KBM-7 (cell line): ENCODE measurements around the gene LPAR6.
"Not testable (repeated sequence)": the region's sequence is repeated elsewhere in the genome, so short reads cannot be mapped to it uniquely, and the experiment has no call there.

Experiments used
- DNase-seq: peaks from one replicate; pipeline ENCODE4 v3.0.0-alpha.2; 2015
- in situ Hi-C: fragments of 300-500 bp; cut with MboI; formaldehyde crosslinking; loops from 2 replicates; pipeline ENCODE4 v1.14.3; 2020; ENCODE audit warnings: low sequenced_read_pairs, low pct_unique_long_range_greater_than_20kb, mixed read lengths

LPAR6 gene

DNA sequence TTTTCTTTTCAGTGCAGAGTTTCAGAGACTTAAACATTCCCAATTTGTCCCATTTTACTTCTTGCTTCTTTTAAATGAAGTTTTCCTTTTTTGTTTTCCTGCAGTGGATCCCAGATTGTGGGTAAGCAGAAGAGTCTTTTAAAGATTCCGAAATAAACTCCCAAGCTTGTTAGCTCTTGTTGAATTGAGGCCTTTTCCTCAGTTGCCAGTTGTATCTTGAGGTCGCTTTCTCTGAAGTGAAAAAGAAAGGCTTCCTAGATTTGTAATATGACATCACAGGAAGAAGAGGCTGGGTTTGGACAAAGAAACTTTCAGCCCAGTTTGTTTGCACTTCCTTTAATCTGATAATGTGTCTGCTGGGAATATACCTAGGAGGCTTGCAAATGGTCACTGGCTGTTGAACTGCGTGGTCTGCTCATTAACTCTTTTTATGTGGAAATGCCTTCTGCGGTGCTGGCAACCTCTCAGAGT lies at the start of gene LPAR6:
Gene LPAR6 (minus strand): TSS at position 233 of the 471 bp plus-strand sequence. CDS start 690 bp downstream, outside the sequence.
- in situ Hi-C loops, result no loop called here
- DNase-seq, result peak; percentile 85

DNA sequence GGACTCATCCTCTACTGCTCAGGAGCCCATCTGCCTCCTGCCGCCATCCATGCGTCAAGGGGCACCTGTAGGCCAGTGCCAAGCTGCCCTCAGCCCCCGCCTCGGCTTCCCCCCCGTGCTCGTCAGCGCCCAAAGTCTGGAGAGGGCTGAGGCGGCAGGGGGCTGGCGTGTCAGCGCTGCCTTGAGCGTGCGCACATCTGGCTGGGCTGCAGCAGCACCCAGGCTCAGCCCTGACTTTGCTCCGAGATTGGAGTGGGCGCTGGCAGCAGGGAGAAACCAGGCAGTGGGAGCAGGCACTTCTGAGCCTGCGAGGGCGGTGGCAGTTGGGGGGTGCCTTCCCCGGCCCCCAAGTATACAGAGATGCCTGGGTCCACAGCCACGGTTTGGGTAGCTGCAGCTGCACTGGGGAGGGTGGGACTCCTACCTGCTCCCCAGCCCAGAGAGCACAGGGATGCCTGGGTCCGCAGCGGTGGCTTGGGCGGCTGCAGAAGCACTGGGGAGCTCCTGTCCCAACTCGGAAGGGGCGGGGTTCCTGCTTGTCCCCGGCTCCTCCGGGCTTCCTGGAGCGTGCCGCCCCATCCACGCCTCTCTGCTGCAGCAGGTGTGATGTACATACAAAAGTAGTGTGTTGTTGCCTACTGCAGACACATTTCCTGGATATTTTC lies 44.8 kb upstream of the LPAR6 start:
- DNase-seq, result no peak
- in situ Hi-C loops, result no loop called here

- DNase-seq, result no peak
- in situ Hi-C loops, result no loop called here
Observed at GRCh38 chr13:48456546-48456945, 43.6 kb upstream of the LPAR6 start.

GRCh38 chr13:48451196-48451595 lies 38.3 kb upstream of the LPAR6 start:
- in situ Hi-C loops, DNase-seq: not testable (repeated sequence)

DNA sequence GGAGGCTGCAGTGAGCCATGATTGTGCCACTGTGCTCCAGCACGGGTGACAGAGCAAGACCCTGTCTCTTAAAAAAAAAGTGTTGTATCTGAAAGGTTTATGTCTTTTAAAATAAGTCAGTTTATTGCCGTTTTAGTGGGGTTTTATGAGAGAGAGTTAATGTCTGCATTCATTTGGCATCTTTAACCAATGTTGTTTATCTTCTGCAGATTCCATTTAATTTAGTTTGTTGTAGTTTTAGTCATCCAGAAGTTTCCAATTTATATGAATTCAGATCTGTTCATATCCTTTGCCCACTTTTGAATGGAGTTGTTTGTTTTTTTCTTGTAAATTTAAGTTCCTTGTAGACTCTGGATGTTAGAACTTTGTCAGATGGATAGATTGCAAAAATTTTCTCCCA lies 36.7 kb upstream of the LPAR6 start:
- in situ Hi-C loops, result no loop called here
- DNase-seq, result no peak

GRCh38 chr13:48448959-48449614 lies 36.2 kb upstream of the LPAR6 start:
- in situ Hi-C loops, result no loop called here
- DNase-seq, result peak; percentile 50

GRCh38 chr13:48448285-48448958 lies 35.5 kb upstream of the LPAR6 start:
- in situ Hi-C loops, result no loop called here
- DNase-seq, result no peak

DNA sequence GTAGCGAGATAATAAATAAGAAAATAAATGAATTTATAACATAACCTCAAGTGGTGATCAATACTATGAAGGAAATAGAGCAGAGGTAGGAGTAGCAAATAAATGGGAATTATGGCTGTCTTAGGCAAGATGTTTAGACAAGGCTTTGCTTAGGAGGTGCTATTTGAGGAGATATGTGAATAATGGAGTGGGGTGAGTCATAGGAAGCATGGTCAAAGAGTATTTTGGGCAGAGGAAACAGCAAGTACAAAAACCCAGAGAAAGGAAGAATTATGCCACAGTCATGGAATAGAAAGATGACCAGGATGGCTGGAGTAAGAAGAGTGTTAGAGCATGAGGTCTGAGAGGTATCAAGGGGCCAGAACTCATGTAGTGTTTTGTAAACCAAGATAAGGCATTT lies 33.6 kb upstream of the LPAR6 start:
- peak; percentile 42 for DNase-seq
- in situ Hi-C loops, result no loop called here

- in situ Hi-C loops, result no loop called here
- DNase-seq, result no peak
Observed at GRCh38 chr13:48443442-48444208, 30.7 kb upstream of the LPAR6 start.

DNA sequence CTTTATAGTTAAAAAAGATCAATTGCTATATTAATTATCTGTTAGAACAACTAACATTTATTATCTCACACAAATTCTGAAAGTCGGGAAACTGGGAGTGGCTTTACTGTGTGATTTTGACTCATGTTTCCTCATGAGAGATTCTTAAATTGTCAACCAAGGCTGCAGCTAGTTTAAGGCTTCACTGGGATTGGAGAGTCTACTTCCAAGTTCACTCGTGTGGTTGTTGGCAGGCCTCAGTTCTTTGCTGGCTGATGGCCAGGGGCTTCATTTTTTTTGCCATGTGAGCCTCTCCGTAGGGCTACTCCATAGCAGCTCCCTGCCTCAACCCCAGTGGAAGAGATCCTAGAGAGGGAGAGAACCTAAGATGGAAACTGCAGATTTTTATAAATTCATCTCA lies 24.5 kb upstream of the LPAR6 start:
- in situ Hi-C loops, result no loop called here
- DNase-seq, result no peak

- in situ Hi-C loops, result no loop called here
- no peak for DNase-seq
Observed at GRCh38 chr13:48436661-48437288, 23.9 kb upstream of the LPAR6 start.

- in situ Hi-C loops, result no loop called here
- DNase-seq, result no peak
Observed at GRCh38 chr13:48434200-48434599, 21.3 kb upstream of the LPAR6 start.

- no peak for DNase-seq
- in situ Hi-C loops, result no loop called here
Observed at GRCh38 chr13:48431987-48432615, 19.2 kb upstream of the LPAR6 start.

DNA sequence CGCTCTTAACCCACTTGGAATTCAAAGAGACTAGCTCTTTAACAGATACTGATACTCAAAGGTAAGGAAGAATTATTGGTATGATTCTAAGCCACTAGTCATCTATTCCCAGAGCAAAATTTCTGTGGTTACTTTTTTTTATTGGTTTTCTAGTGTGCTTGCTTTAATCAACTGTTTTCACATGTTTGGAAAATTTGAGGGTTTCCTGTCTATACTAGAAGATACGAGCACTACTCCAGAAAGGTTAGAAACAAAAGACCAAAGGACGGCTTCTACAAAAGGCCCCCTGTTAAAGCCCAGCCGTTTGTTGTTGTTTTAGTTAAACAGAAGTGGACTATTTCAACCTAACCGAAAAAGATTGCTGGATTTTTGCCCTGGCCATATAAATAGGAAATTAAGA lies 18.5 kb upstream of the LPAR6 start:
- in situ Hi-C loops, result no loop called here
- DNase-seq, result peak; percentile 61

- in situ Hi-C loops, result no loop called here
- no peak for DNase-seq
Observed at GRCh38 chr13:48429886-48430285, 17.0 kb upstream of the LPAR6 start.

DNA sequence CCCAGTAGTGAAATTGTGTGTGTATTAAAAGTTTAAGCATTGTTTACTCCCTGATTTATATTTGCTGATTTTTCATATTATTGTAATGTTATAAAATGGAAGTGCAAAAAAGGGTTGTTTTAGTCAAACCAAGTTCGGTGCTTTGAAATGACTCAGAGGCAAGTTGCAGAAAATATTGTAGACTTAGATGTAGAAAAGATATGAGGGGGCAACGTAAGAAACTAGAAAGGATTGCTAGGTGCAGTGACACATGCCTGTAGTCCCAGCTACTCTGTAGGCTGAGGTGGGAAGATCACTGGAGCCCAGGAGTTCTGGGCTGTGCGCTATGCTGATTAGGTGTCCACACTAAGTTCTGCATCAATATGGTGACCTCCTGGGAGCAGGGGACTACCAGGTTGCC lies 16.1 kb upstream of the LPAR6 start:
- DNase-seq, result no peak
- in situ Hi-C loops, result no loop called here

DNA sequence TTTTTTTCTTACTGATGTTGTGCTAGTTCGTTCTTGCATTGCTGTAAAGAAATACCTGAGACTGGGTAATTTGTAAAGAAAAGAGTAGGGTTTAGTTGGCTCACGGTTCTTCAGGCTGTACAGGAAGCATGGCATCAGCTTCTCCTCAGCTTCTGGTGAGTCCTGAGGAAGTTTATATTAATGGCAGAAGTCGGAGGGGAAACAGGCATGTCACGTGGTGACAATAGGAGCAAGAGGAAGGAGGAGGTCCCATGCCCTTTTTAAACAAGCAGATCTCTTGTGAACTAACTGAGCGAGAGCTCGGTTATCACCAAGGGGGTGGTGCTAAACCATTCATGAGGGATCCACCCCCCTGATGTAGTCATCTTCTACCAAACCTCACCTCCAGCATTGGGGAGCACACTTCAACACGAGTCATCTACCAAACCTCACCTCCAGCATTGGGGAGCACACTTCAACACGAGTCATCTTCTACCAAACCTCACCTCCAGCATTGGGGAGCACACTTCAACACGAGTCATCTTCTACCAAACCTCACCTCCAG lies 13.9 kb upstream of the LPAR6 start:
- peak; percentile 49 for DNase-seq
- in situ Hi-C loops, result not testable (repeated sequence)

- in situ Hi-C loops, result no loop called here
- no peak for DNase-seq
Observed at GRCh38 chr13:48426052-48426451, 13.1 kb upstream of the LPAR6 start.
